ENCODE measurements around the gene SIGLEC1. TPM values are rescaled to one million over a fixed set of nuclear protein-coding genes. Genes with fewer than 3 reads are reported as not detected.

Gene SIGLEC1
- total and polyA plus RNA-seq, 2 donors (not counting 3 experiments of a cell fraction or from before 2014, with no cell fraction given), result not detected

DNA sequence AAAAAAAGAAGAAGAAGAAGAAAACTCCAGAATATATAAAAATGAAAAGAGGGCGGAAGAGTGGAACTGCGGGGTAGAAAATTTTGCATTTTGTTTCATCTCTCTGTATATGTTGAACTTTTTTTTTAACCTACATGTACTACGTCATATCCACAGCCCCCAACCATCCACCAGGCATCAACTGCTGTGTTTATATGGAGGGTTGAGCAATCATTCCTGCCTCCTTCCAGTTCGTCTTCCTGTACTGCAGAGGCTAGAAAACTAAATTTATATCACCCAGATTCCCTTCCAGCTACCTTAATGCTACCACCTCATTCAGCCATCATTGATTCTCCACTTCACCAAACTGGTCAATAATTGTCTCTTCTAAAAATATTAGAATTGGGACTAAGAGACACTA, 9.5 kb upstream of the SIGLEC1 start:
- CTCF ChIA-PET, result interaction anchor here (1.2 kb wide), 1 partner anchor 45 kb away, joined by 3 read pairs; no protein-coding TSS in a partner anchor
- POLR2A ChIA-PET, result no interaction called here
- DNase-seq (ENCODE audit: low read depth, low spot score), result no peak
- H3K9me1 ChIP-seq (replicated peaks; ENCODE audit: control insufficient read depth, extremely low read depth, insufficient read depth, low read length), result no peaks in the 10 kb centered on the region
- intact Hi-C loops (cut with micrococcal nuclease), result no loop called here
- peaks cover 5% of the 10 kb centered on the region in 2 experiments for H3K27me3 ChIP-seq (ENCODE audit: control insufficient read depth in 2 of 2, insufficient read depth in 2 of 2, low read length in 2 of 2)
- no peaks in the 10 kb centered on the region for H4K20me1 ChIP-seq (replicated peaks; ENCODE audit: control insufficient read depth, extremely low read depth, insufficient read depth, low read length)
- FAIRE-seq, result no peak
- H2AFZ ChIP-seq (ENCODE audit: low read depth, low read length), result no peak overlapping the region
- no peak overlapping the region for H3K27ac ChIP-seq (ENCODE audit: insufficient read depth, low read depth, low read length)
- H3K4me3 ChIP-seq (replicated peaks in 1 of 3; ENCODE audit: insufficient read depth in 1 of 3, low read depth in 1 of 3, low read length in 3 of 3), result no peak overlapping the region
- no peak for TF ChIP-seq FOS (IDR thresholded peaks at IDR 0.05; ENCODE audit: borderline replicate concordance, insufficient read depth, low read length)
- no TSS peak for BruUV-seq (replicated peaks)
- H3K36me3 ChIP-seq (ENCODE audit: control insufficient read depth in 2 of 2, extremely low read depth in 1 of 2, insufficient read depth in 2 of 2, low read length in 2 of 2), result no peaks in the 10 kb centered on the region
- peaks cover 6% of the 10 kb centered on the region for H3K4me1 ChIP-seq (ENCODE audit: control insufficient read depth, extremely low read depth, insufficient read depth, low read length)
- no peaks in the 10 kb centered on the region for H3K79me2 ChIP-seq (ENCODE audit: control insufficient read depth, insufficient read depth, low read length)
- H3K9me3 ChIP-seq (replicated peaks; ENCODE audit: control insufficient read depth, insufficient read depth, low read length), result no peaks in the 10 kb centered on the region
- dilution Hi-C loops (cut with MboI; ENCODE audit: extremely low pct_ligation_motif_present, low sequenced_read_pairs), result no loop called here
- no peak overlapping the region for H3K4me2 ChIP-seq (ENCODE audit: insufficient read depth, low read length)
- H3K9ac ChIP-seq (replicated peaks; ENCODE audit: extremely low read depth, insufficient read depth, low read length), result no peak overlapping the region

DNA sequence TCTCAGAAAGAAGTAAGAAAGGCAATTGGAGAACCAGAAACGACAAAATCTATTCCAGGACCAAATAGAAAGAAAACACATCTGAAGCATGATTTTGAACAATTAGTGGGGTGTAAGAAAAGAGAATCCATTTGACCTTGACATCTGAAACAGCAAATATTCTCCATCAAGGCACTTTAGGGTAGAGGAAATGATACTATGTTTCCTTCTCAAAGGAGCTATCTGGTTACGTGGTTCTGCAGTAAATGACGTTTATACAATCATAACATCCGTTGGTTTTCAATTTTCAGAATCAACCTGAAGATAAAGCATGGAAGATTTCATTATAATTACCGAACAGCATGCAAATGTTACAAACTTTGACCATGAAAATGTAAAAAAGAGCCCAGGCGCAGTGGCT, 8.2 kb upstream of the SIGLEC1 start:
- Histone ChIP-seq H2AFZ (ENCODE audit: low read depth, low read length) (no peak overlapping the region), H3K27ac (ENCODE audit: insufficient read depth, low read depth, low read length) (no peak overlapping the region), H3K79me2 (ENCODE audit: control insufficient read depth, insufficient read depth, low read length) (no peaks in the 10 kb centered on the region), H3K9ac (replicated peaks; ENCODE audit: extremely low read depth, insufficient read depth, low read length) (no peak overlapping the region), H3K27me3 (ENCODE audit: control insufficient read depth in 2 of 2, insufficient read depth in 2 of 2, low read length in 2 of 2) (peaks cover 2 to 5% of the 10 kb centered on the region in 2 experiments), H4K20me1 (replicated peaks; ENCODE audit: control insufficient read depth, extremely low read depth, insufficient read depth, low read length) (no peaks in the 10 kb centered on the region), H3K4me3 (replicated peaks in 1 of 3; ENCODE audit: insufficient read depth in 1 of 3, low read depth in 1 of 3, low read length in 3 of 3) (no peak overlapping the region), H3K4me2 (ENCODE audit: insufficient read depth, low read length) (no peak overlapping the region), H3K36me3 (ENCODE audit: control insufficient read depth in 2 of 2, extremely low read depth in 1 of 2, insufficient read depth in 2 of 2, low read length in 2 of 2) (no peaks in the 10 kb centered on the region), H3K9me1 (replicated peaks; ENCODE audit: control insufficient read depth, extremely low read depth, insufficient read depth, low read length) (no peaks in the 10 kb centered on the region), H3K4me1 (ENCODE audit: control insufficient read depth, extremely low read depth, insufficient read depth, low read length) (peaks cover 6% of the 10 kb centered on the region), H3K9me3 (replicated peaks; ENCODE audit: control insufficient read depth, insufficient read depth, low read length) (no peaks in the 10 kb centered on the region)
- BruUV-seq (replicated peaks), result no TSS peak
- intact Hi-C loops (cut with micrococcal nuclease) (no loop called here), dilution Hi-C loops (cut with MboI; ENCODE audit: extremely low pct_ligation_motif_present, low sequenced_read_pairs) (no loop called here)
- TF ChIP-seq, protein P1, sequence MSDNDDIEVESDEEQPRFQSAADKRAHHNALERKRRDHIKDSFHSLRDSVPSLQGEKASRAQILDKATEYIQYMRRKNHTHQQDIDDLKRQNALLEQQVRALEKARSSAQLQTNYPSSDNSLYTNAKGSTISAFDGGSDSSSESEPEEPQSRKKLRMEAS (IDR thresholded peaks at IDR 0.05; ENCODE audit: insufficient read depth, insufficient read length), result no peak
- TF ChIP-seq POLR2A (IDR thresholded peaks at IDR 0.05; ENCODE audit: low read depth, low read length) (no peak), POLR2AphosphoS5 (IDR thresholded peaks at IDR 0.05; ENCODE audit: insufficient read depth, low read depth, low read length) (no peak), FOS (IDR thresholded peaks at IDR 0.05; ENCODE audit: borderline replicate concordance, insufficient read depth, low read length) (no peak), JUN (IDR thresholded peaks at IDR 0.05; ENCODE audit: borderline replicate concordance, insufficient read depth, insufficient read length, low read depth) (no peak), GATA2 (IDR thresholded peaks at IDR 0.05; ENCODE audit: insufficient read depth, insufficient read length, low read depth, low read length) (no peak), MYC (IDR thresholded peaks at IDR 0.05; ENCODE audit: low read depth, low read length) (no peak), EZH2 (IDR thresholded peaks at IDR 0.05; ENCODE audit: borderline replicate concordance, low read depth, low read length, severe bottlenecking) (no peak)
- TF ChIP-seq, protein P2, sequence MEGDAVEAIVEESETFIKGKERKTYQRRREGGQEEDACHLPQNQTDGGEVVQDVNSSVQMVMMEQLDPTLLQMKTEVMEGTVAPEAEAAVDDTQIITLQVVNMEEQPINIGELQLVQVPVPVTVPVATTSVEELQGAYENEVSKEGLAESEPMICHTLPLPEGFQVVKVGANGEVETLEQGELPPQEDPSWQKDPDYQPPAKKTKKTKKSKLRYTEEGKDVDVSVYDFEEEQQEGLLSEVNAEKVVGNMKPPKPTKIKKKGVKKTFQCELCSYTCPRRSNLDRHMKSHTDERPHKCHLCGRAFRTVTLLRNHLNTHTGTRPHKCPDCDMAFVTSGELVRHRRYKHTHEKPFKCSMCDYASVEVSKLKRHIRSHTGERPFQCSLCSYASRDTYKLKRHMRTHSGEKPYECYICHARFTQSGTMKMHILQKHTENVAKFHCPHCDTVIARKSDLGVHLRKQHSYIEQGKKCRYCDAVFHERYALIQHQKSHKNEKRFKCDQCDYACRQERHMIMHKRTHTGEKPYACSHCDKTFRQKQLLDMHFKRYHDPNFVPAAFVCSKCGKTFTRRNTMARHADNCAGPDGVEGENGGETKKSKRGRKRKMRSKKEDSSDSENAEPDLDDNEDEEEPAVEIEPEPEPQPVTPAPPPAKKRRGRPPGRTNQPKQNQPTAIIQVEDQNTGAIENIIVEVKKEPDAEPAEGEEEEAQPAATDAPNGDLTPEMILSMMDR (IDR thresholded peaks at IDR 0.05; ENCODE audit: extremely low read depth in 1 of 2, insufficient read depth in 1 of 2, low read depth in 1 of 2, low read length in 2 of 2), result no peak
- POLR2A ChIA-PET, result no interaction called here
- FAIRE-seq (no peak), DNase-seq (ENCODE audit: low read depth, low spot score) (no peak)
- CTCF ChIA-PET, result interaction anchor here (1.1 to 6.6 kb wide), 7 partner anchors 10 to 61 kb away, joined by 3 to 75 read pairs (median 5); partner anchors contain the start of genes ADISSP and SPEF1
